Activated CD4-positive, alpha-beta T cell treated with anti-CD3 and anti-CD28 coated beads for 48 hours (primary cell): ENCODE results near the gene AGAP3.
"Not testable (repeated sequence)": the region's sequence is repeated elsewhere in the genome, so short reads cannot be mapped to it uniquely, and the experiment has no call there.

Source experiments
- DNase-seq: peaks from one replicate; pipeline ENCODE4 v3.0.0-alpha.2; 2020

Gene AGAP3

GRCh38 chr7:151085691-151086620 is at the start of gene AGAP3:
Gene AGAP3, plus strand, starts transcription at chr7:151086475. Its CDS starts 267 bp downstream, at chr7:151086742.
- DNase-seq: peak; percentile 62

GRCh38 chr7:151038951-151039849 is 47.1 kb upstream of the AGAP3 start:
- peak; percentile 88 for DNase-seq

- DNase-seq: no peak
Measured at GRCh38 chr7:151039850-151040548, 46.3 kb upstream of the AGAP3 start.

DNA sequence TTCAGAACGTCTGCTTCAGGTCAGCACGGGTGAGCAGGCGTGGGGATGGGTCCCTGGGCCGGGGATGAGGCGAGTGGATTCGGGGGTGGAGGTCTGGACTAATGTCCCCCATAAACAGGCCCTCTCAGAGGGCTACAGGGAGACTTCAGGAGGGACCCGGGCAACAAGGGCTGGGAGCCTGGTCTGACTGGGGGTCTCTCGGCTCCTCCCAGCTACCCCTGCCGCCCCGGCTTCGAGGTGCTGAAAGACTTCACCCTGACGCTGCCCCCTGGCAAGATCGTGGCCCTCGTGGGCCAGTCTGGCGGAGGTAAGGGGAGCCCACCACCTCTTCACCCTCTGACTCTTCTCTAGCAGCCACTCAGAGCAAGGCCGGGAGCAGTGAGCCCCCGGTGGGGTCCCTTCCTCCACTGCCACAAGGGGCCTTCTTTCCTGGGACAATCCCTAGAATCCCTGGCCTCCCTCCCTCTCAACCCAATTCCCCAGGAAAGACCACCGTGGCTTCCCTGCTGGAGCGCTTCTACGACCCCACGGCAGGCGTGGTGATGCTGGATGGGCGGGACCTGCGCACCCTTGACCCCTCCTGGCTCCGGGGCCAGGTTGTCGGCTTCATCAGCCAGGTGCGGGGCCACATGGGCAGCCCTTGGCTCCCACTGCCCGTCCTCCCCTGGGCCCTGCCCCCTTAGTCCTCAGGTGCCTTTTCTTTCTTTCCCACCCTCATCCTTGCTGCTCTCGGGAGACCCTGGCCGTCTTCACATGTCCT is 45.5 kb upstream of the AGAP3 start:
- no peak for DNase-seq

- not testable (repeated sequence) for DNase-seq
Measured at GRCh38 chr7:151043449-151043848, 42.8 kb upstream of the AGAP3 start.

DNA sequence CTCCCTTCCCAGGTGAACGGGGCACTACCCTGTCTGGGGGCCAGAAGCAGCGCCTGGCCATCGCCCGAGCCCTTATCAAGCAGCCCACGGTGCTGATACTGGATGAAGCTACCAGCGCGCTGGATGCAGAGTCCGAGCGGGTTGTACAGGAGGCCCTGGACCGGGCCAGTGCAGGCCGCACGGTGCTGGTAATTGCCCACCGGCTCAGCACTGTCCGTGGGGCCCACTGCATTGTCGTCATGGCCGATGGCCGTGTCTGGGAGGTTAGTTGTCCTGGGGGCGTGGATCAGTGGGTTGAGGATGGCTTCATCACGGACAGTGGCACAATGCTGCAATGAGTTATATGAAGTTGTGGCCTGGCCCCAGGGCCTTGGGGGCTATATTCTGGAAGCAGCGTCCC is 42.3 kb upstream of the AGAP3 start:
- no peak for DNase-seq

- no peak for DNase-seq
Measured at GRCh38 chr7:151045262-151045661, 41.0 kb upstream of the AGAP3 start.

GRCh38 chr7:151045967-151046366 is 40.3 kb upstream of the AGAP3 start:
- DNase-seq: no peak

GRCh38 chr7:151046603-151047573 is 39.4 kb upstream of the AGAP3 start:
- DNase-seq: no peak

GRCh38 chr7:151047976-151048815 is 38.1 kb upstream of the AGAP3 start, which contains the start of gene ASIC3:
Gene ASIC3, plus strand, starts transcription at chr7:151048531. Its CDS starts 355 bp downstream, at chr7:151048886.
- no peak for DNase-seq

DNA sequence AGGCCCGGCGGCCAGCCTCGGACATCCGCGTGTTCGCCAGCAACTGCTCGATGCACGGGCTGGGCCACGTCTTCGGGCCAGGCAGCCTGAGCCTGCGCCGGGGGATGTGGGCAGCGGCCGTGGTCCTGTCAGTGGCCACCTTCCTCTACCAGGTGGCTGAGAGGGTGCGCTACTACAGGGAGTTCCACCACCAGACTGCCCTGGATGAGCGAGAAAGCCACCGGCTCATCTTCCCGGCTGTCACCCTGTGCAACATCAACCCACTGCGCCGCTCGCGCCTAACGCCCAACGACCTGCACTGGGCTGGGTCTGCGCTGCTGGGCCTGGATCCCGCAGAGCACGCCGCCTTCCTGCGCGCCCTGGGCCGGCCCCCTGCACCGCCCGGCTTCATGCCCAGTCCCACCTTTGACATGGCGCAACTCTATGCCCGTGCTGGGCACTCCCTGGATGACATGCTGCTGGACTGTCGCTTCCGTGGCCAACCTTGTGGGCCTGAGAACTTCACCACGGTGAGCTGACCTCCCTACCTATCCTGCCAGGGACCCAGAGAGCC is 37.3 kb upstream of the AGAP3 start:
- DNase-seq: no peak

DNA sequence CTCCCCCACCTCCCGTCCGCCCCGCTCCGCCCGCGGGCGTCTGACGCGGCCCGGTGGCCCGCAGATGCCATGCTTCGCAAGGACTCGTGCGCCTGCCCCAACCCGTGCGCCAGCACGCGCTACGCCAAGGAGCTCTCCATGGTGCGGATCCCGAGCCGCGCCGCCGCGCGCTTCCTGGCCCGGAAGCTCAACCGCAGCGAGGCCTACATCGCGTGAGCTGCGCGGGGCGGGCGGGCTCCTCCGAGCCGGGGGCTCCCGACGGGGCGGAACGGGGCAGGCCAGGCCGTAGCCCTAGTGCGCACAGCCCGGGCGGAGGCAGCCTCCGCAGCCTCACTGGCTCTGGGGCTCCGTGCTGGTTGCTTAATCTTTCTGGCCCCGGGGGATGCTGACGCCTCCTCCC is 35.2 kb upstream of the AGAP3 start:
- DNase-seq: peak; percentile 70

GRCh38 chr7:151053096-151053495 is 33.2 kb upstream of the AGAP3 start:
- DNase-seq: no peak

- DNase-seq: no peak
Measured at GRCh38 chr7:151053751-151054150, 32.5 kb upstream of the AGAP3 start.

DNA sequence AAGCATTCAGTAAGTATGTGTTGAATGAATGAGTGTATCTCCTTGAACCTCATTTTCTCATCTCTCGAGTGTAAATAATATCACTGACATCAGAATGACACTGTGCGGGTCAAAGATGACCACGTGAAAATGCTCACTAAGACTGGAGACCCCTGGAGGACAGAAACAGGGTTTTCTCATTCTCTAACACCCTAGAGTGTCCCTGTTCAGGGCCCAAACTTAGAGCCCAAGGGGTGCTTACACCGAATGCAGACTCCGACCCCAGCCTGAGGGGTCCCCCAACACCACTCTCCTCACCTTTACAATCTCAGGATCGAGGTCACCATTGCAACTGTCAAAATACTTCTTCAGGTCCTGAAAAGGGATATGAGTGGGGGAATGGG is 30.0 kb upstream of the AGAP3 start:
- no peak for DNase-seq

DNA sequence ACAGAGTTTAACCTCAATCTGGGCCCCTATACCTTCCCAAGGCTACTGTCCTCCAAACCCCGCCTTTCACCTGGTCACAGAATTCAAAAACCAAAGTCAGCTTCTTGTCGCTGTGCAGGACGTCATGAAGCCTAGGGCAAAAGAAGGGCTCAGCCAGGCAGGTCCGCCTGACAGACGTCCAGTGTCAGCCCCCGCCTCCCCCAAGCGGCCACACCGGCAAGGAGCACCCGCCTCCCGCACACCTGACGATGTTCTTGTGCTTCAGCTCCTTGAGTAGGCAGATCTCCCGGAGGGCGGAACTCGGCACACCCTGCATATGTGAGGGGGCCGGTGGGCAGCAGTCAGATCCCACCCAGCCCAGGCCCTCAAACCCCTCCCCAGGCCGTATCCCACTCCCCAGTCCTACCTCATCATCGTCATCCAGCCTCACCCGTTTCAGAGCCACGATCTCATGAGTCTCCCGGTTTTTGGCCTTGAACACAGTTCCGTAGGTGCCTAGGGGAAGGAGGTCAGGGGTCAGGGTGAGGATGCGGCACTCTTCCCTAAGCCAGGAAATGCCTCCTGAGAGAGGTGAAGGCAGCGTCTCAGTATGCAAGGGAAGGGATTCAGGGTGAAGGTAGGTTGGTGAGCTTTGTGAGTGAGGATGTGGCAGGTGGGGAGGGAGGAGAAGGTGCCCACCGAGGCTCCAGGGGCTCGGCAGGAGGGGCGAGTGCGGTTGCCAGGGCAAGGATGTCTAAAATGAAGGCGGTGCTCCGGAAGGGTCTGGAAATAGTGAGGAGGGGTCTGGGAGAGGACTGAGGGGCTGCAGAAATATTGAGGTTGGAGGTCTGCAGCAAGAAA is 29.4 kb upstream of the AGAP3 start:
- DNase-seq: no peak

GRCh38 chr7:151057506-151057988 is 28.7 kb upstream of the AGAP3 start, which contains the start of gene CDK5:
Gene CDK5, minus strand, starts transcription at chr7:151057897. Its CDS starts 49 bp downstream, at chr7:151057848.
- no peak for DNase-seq
